Fibroblast of pulmonary artery (primary cell): ENCODE results near the gene DNAH7.

ENCODE experiments used
- DNase-seq: peaks from one replicate; pipeline ENCODE4 v3.0.0-alpha.2; 2010; ENCODE audit warnings: low read depth
- H3K4me3 ChIP-seq: replicated peaks from 2 replicates; pipeline ENCODE4 v1.5.1; 2011; ENCODE audit warnings: low read depth, mild to moderate bottlenecking, control low read depth, low read length, moderate library complexity
- TF ChIP-seq, protein P1 (sequence below): IDR thresholded peaks from 2 replicates; pipeline ENCODE4 v1.5.1; 2011; ENCODE audit warnings: mild to moderate bottlenecking, control low read depth, low read length, inconsistent platforms; ENCODE audit errors: missing control alignments

Gene DNAH7

DNA sequence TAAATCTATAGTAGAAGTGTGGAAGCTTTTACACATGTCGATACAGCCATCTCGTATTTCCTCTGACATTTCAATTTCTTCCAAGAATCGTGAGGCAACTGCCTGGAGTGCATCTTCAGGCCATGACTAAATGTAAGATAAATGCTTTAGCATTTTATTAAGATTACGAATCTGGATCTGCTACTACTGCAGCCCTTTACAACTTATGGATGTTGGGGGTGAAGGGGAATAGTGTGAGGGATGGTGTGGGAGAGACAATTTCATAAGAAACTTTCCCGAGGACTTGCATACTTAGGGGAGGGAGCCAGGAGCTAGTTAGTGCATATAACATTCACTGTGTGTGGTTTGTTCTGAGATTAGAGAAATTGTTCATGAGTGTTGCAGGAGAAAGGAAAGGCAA lies 206.8 kb downstream of the DNAH7 start:
- no peak overlapping the region for H3K4me3 ChIP-seq
- TF ChIP-seq, protein P1, sequence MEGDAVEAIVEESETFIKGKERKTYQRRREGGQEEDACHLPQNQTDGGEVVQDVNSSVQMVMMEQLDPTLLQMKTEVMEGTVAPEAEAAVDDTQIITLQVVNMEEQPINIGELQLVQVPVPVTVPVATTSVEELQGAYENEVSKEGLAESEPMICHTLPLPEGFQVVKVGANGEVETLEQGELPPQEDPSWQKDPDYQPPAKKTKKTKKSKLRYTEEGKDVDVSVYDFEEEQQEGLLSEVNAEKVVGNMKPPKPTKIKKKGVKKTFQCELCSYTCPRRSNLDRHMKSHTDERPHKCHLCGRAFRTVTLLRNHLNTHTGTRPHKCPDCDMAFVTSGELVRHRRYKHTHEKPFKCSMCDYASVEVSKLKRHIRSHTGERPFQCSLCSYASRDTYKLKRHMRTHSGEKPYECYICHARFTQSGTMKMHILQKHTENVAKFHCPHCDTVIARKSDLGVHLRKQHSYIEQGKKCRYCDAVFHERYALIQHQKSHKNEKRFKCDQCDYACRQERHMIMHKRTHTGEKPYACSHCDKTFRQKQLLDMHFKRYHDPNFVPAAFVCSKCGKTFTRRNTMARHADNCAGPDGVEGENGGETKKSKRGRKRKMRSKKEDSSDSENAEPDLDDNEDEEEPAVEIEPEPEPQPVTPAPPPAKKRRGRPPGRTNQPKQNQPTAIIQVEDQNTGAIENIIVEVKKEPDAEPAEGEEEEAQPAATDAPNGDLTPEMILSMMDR, result no peak
- peak; percentile 40 for DNase-seq

DNA sequence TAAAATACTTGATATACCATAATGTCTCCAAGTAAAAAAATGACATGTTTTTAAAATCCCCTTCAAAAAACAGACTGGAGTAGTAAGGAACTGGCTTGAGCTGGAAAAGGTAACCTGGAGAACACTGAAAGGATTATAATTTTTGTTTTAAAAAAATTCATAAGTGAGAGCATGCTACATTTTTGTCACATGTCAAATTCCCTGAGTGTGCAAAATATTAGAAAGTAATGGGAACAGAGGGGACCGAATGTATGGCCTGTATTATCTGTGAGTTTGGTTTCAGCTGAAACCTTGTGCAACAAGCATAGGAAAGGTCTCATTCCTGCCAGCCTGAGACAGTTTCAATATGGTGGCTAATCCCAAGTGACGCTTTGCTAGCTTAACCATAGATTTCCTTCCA lies 209.1 kb downstream of the DNAH7 start:
- DNase-seq, result no peak
- TF ChIP-seq, protein P1, result no peak
- no peak overlapping the region for H3K4me3 ChIP-seq

DNA sequence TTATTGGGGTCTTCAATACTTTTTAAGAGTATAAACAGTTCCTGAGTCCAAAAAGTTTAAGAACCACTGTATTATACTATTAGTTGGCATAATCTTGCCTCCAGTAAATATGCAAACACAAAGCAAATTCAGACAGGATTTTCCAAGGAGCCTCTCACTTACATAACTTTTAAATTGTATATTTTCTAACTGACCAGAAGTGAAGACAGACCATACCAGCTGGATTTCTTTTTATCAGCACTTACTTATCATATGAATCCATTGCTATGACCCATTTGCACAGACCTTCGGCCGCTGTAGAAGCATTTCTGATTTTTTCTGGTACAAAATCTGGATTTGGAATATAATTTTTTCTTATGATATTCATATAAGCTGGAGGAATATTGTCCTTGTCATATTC lies 211.5 kb downstream of the DNAH7 start:
- no peak overlapping the region for H3K4me3 ChIP-seq
- TF ChIP-seq, protein P1, result no peak
- no peak for DNase-seq

DNA sequence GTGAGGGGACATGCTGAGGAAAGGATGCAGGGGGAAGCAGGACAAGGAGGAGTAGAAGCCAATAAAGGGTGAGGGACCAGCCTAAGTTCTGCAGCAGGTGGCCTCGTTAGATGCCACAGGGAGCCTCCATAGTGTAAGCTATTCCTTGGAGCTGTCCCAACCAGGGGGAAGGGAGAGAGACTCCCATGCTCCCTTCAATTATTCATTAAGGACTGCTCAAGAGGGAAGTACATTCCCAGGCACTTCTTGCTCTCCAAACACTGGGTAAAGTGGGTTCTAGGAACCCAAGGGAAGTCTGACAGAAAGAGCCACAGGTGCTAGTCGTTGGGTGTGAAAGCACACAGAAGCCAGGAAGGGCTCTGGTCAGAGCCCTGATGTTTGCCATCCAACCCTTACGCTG lies 217.9 kb downstream of the DNAH7 start:
- TF ChIP-seq, protein P1, result no peak
- H3K4me3 ChIP-seq, result no peak overlapping the region
- DNase-seq, result no peak

DNA sequence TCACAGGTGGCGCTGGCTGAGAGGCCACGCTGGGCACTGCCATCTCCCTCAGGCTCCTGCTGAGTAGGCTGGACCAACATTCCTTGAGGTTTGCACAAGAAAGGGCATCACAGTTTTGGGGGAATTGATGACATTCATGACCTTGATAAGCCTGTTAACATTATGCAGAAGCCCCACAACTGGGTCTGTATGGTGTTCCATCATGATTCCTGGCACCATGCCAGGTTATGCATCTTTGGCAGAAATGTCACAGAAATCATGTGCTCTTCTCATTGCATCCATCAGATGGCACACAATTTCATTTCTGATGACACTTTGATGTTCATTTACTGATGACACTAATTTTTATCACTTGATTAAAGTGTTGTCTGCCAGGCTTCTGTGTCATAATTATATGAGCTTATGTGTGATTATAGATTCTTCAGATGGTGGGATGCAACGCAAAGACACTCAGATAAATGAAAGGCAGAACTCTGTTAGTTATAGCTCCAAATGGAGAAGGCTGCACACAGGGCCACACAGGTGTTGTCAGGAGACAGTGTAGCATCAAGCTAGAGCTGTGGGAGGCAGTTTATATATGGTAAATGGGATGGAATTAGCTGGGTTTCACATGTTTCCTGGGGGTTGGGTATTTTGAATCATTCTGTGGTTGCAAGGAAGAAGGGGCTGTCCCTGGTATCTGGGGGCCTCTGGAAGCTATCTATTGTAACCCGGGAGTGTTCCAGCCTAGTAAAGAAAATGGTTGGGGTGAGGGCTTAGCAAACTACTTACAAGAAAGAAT lies 220.3 kb downstream of the DNAH7 start:
- no peak overlapping the region for H3K4me3 ChIP-seq
- TF ChIP-seq, protein P1, result no peak
- no peak for DNase-seq

DNA sequence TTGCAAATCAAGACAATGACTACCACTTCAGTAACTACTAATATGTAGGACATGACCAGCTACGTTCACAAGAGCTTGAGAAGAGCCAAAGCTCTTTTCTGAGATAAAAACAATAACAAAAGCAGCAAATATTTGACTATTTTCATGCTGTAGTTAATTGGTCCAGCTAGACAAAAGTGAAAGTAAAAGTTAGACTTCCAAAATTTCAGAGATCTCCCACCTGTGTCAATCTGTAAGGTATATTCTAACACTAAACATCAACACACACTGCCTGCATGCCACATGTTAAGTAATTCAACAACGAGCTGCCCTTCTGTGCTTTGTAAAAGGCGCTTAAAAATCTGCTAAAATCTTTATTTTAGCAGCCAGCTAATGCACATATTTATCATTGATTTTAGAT lies 225.7 kb downstream of the DNAH7 start:
- no peak for DNase-seq
- peak overlapping the region; percentile 2 for H3K4me3 ChIP-seq
- TF ChIP-seq, protein P1, result no peak

DNA sequence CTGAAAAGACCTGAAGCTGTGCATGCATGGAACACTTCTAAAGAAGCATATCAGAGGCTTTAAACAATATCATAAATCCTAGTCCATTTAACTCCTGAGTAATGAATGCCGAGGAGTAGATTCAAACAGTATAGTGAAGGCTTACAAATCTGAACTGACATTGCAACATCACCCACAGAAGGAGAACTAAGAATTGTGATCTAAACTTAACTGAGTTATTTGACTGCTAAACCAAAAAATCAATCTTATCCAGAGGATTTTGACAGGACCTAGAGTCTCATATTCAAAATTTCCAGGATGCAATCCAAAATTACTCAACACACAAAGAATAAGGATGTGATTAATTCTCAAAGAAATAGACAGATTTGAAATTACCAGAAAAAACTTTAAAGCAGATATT lies 230.6 kb downstream of the DNAH7 start:
- peak; percentile 69 for DNase-seq
- TF ChIP-seq, protein P1, result no peak
- H3K4me3 ChIP-seq, result no peak overlapping the region
